SW 1271 (cell line): ENCODE data around the gene FBXO30.
A peak's percentile ranks its signal among the peaks of the same experiment; 100 is the strongest.

ENCODE experiments used
- DNase-seq, 2 experiments: peaks; one replicate each; lab custom pipeline; 2025; lab: John Stamatoyannopoulos, UW

FBXO30 gene, protein sequence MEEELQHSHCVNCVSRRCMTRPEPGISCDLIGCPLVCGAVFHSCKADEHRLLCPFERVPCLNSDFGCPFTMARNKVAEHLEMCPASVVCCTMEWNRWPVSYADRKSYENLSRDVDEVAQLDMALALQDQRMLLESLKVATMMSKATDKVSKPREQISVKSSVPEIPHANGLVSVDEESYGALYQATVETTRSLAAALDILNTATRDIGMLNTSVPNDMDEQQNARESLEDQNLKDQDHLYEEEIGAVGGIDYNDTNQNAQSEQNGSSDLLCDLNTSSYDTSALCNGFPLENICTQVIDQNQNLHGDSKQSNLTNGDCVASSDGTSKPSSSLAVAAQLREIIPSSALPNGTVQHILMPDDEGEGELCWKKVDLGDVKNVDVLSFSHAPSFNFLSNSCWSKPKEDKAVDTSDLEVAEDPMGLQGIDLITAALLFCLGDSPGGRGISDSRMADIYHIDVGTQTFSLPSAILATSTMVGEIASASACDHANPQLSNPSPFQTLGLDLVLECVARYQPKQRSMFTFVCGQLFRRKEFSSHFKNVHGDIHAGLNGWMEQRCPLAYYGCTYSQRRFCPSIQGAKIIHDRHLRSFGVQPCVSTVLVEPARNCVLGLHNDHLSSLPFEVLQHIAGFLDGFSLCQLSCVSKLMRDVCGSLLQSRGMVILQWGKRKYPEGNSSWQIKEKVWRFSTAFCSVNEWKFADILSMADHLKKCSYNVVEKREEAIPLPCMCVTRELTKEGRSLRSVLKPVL

GRCh38 chr6:145814501-145815308 lies at the start of gene FBXO30:
FBXO30 (minus strand) TSS chr6:145814795; CDS start chr6:145806405, 8,390 bp downstream.
- DNase-seq: peak; percentile 74 to 85

DNA sequence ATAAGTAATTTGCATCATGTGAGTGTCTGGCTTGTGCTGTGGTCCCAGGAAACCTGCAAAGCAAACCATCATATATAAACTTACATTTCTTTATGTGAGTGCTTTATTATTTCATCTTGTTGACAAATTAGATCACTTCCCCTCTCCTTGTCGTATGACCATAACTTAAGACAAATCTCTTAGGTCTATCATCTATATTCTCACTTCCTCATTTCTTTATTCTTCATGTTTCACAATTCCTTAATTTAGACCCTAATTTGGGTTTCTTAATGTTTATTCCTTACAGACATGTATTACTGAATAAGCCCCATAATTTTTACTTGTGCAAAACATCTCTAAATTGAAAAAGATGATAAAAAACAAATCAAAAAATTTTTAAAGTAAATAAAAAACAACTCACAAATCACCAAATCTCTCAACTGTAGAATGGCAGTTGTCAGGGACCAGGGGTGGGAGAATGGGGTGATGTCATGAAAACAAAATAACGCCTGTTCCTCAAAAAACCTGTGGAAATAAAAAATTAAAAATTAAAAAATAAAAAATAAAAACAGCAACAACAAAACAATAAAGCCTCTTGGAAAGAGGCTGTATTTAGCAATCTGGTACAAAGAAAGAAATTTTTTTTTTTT lies 49.5 kb upstream of the FBXO30 start:
- DNase-seq: no peak

DNA sequence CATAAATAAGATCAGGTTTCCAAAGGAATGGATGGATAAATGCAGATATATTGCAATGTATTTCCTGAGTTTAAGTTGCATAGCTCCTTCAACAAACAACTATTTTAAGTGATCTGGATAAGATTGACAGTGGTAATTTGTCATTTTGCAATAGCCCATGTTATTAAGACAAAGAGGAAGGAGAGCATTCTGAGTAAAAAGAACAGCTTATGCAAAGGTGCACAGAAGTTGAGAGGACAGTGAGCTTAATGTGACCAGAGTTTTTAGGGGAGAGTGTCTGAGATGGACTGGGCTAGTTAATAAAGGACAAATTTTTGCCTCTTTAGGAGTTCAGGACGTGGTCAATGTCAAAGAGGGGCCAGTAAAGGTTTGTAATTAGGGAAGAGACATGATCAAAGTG lies 48.8 kb upstream of the FBXO30 start:
- DNase-seq: no peak

GRCh38 chr6:145860562-145860961 lies 46.0 kb upstream of the FBXO30 start:
- no peak for DNase-seq

DNA sequence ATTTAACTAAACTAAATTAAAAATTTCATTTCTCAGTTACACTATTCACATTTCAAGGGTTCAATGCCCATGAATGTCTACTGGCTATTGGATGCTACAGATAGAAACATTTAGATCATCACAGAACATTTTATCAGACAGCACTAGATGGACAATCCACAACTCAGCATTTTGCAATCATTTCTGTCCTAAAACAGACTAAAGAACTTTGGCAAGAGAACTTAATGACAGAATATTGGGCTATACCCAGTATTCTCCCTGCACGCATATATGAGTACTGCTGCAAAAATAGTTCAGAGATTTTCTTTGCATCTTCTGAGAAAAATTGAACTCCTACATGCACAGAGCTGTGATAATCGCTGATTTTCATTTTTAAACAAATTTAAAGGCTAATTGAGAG lies 36.1 kb upstream of the FBXO30 start:
- no peak for DNase-seq

GRCh38 chr6:145848541-145848940 lies 33.9 kb upstream of the FBXO30 start:
- DNase-seq: no peak

GRCh38 chr6:145845557-145845956 lies 31.0 kb upstream of the FBXO30 start:
- no peak for DNase-seq

DNA sequence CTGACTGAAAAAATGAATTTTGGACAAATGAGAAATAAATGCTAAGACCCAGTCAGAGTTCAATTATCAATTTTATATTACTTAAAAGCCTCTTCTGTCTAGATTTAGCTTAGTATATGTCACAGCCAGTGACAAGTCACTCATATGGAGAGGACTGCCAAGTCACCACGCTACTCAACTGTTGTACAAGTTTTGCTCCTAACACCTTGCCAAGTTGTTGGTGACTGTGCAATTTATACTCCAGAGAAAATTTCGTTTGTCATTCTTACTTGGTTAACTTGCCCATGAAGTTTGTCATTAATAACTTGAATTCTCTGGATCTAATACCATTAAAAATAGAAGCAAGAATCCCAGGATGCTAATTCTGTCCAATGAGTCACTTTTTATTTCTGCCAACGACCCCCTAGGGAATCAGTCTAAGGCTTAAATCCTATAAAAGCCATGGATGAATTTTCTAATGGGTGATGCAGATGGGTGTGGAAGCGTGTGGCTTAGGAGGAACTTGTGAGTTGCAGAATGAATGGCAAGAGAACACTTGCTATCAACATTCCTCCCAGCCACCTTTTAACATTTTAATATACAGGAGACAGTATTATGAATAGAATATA lies 30.4 kb upstream of the FBXO30 start:
- no peak for DNase-seq

GRCh38 chr6:145842693-145843546 lies 28.3 kb upstream of the FBXO30 start:
- no peak for DNase-seq

- no peak for DNase-seq
These were observed 27.1 kb upstream of the FBXO30 start for GRCh38 chr6:145841668-145842067.

- no peak for DNase-seq
These were observed 25.1 kb upstream of the FBXO30 start for GRCh38 chr6:145839653-145840052.

- no peak for DNase-seq
These were observed 23.7 kb upstream of the FBXO30 start for GRCh38 chr6:145838305-145838704.

- no peak for DNase-seq
These were observed 22.2 kb upstream of the FBXO30 start for GRCh38 chr6:145836772-145837171.

DNA sequence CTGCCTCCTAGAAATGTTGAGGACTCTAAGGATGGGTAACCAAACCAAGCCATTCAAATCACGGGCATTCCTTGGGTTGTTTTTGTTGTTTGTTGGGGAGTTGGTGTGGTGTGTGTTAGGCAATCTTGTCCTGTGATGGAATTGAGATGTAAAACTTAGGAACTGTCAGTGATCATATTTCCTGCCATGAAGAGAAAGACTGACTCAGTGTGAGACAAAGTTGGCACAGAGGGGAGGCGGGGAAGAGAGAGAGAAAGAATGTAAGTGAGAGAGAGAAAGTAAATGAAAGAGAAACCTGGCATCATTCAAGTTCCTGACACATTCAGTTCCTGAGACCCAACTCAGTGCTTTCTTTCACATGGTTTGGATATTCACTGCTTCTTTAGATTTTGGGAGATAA lies 21.6 kb upstream of the FBXO30 start:
- no peak for DNase-seq

DNA sequence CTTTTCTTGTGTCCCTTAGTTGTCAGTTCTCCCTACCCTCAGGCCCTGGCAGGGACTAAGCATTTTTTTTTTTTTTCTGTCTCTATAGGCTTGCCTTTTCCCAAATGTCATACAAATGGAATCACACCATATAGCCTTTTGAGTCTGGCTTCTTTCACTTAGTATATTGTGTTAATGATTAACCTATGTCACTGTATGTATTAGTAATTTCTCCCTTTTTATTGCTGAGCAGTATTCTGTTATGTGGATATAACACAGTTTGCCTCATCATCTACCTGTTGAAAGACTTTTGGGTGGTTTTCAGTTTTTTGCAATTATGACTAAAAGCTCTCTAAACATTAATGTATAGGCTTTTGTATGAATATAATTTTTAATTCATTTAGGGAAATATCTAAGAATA lies 16.0 kb upstream of the FBXO30 start:
- no peak for DNase-seq

- no peak for DNase-seq
These were observed 15.4 kb upstream of the FBXO30 start for GRCh38 chr6:145829950-145830349.

DNA sequence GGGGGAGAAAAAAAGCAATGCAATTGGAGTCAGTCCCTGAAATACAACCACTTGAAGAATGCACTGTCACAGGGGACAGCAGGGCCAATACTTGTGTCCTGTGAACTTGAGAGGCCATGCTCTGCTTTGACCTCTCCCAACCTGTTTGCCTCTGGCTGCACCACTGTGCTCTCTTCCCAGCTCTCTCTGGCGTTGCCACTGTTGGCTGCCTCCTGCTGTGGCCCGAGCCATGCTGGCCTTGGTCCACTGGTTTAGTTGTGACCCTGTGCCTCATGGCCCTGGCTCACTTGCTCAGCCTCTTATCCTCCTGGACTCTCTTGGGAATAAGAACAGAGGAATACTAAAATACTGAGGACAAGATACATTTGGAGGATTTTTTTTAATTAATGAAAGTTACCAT lies 14.5 kb upstream of the FBXO30 start:
- DNase-seq: no peak

- DNase-seq: no peak
These were observed 9.7 kb upstream of the FBXO30 start for GRCh38 chr6:145824344-145824743.

DNA sequence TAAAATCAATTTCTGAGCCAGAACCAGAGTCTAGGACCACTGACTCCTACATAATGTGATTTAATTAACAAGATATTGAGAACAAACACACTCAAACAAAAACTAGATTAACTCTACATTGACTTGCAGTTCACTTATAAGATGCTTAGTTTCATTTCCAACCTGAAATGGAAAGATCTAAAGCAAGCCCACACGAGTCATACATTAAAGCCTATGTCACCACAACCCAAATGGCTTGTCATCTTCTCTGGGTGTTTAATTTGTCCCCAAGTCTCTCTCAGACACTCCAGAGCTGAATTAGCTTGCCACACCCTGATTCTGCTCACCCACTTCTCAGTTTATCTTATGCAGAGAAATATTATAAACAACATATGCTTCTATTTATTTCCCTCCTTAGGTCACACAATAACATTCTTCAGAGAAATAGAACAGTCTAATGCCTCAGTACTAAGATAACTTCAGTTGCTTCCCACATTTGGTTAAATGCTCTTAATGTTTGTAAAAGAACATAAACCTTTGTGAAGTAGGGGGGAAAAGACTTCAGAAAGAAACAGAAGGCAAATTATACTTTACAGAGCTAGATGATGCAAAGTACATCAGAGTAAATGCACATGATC lies 8.8 kb upstream of the FBXO30 start:
- DNase-seq: no peak

DNA sequence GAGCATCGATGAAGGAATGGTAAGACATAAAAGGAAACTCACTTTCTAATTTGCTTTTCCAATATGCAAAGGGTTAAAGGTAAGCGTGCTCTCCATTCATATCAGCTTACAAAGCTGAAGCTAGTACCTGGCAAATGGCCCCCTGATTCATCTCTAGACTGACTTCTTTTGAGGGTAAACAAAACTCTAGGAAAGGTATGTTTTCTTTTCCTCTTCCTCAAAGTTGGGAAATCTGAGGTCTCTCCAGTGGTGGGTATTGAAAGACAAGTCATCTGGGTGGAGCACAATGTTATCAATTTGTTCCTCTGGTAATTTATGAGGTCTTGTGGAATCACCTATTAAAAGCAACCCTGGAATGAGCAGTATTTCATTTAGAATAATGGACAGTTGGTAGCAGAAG lies 7.9 kb upstream of the FBXO30 start:
- no peak for DNase-seq
